GM12891 (cell line): ENCODE results near the gene EBF3.

Experiments used
- DNase-seq: peaks from one replicate; pipeline ENCODE4 v3.0.0; 2011; ENCODE audit warnings: low spot score; ENCODE audit not compliant: insufficient read length
- FAIRE-seq: peaks from 2 replicates; lab custom pipeline; 2011; peaks lifted over from hg19 to GRCh38; lab: Jason Lieb, UNC
- PAX5 ChIP-seq: IDR thresholded peaks from 2 replicates; pipeline ENCODE4 v1.6.1; 2011; ENCODE audit warnings: low read length, moderate library complexity, mild to moderate bottlenecking; ENCODE audit not compliant: insufficient read depth, severe bottlenecking
- POLR2A ChIP-seq: IDR thresholded peaks from 2 replicates; pipeline ENCODE4 v1.6.1; 2011; ENCODE audit warnings: low read depth, low read length, control low read depth
- POLR2AphosphoS5 ChIP-seq: IDR thresholded peaks from 2 replicates; pipeline ENCODE4 v1.6.1; 2011; ENCODE audit warnings: low read depth, low read length, control low read depth
- POU2F2 ChIP-seq: IDR thresholded peaks from 2 replicates; pipeline ENCODE4 v1.6.1; 2011; ENCODE audit warnings: low read depth, mild to moderate bottlenecking, control low read depth, low read length, moderate library complexity
- SPI1 ChIP-seq: IDR thresholded peaks from 2 replicates; pipeline ENCODE4 v1.6.1; 2011; ENCODE audit warnings: low read depth, low read length, control low read depth
- TAF1 ChIP-seq: IDR thresholded peaks from 2 replicates; pipeline ENCODE4 v1.6.1; 2011; ENCODE audit warnings: low read depth, low read length, control low read depth

Gene EBF3

GRCh38 chr10:129885526-129885925, 78.5 kb downstream of the EBF3 start:
- DNase-seq: no peak
- FAIRE-seq: no peak
- TF ChIP-seq POLR2A (no peak), SPI1 (no peak), POU2F2 (no peak), PAX5 (no peak)

DNA sequence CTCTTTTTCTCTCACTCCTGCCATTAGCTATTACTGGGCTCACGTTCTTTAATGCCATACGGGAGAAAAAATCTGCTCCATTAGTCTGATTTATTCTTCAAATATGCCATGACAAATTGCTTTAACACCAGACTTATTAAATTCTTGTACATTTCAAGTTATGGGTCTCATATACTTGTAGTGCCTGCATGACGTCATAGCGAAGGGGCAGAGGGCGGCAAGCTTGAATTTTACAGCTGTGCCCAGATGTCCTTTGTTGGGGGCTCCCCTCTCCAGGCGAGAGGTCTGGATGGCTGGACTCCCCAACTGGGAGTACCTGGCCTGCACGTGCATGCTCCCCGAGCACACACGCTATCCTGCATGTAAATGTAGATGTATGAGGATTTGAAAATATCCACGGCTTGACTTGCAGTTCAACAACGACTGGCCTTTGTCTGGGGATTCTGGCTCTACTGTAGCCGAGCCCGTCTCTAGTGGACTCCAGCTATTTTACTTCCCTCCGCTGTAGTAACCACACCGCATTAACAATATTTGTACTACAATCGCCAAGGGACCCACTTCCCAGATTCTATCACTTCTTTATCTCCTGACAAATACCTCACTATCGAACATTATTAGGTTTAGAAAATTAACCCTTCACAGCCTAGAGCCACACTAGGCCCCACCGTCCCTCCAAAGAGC, 79.5 kb downstream of the EBF3 start:
- DNase-seq (no peak), FAIRE-seq (no peak)
- no peak for TF ChIP-seq POLR2AphosphoS5
- no peak for TF ChIP-seq TAF1
- no peak for TF ChIP-seq SPI1
- no peak for TF ChIP-seq POU2F2

- no peak for FAIRE-seq
- no peak for TF ChIP-seq POLR2A
- TF ChIP-seq POLR2AphosphoS5: no peak
- TF ChIP-seq TAF1: no peak
- no peak for TF ChIP-seq POU2F2
- TF ChIP-seq SPI1: no peak
- no peak for TF ChIP-seq PAX5
- no peak for DNase-seq
Observed at GRCh38 chr10:129883626-129884397, 80.3 kb downstream of the EBF3 start.

- DNase-seq: no peak
- TF ChIP-seq POLR2AphosphoS5: no peak
- TF ChIP-seq SPI1: no peak
- no peak for TF ChIP-seq POU2F2
- TF ChIP-seq PAX5: no peak
- TF ChIP-seq TAF1: no peak
- TF ChIP-seq POLR2A: no peak
- no peak for FAIRE-seq
Observed at GRCh38 chr10:129883029-129883428, 81.0 kb downstream of the EBF3 start.

DNA sequence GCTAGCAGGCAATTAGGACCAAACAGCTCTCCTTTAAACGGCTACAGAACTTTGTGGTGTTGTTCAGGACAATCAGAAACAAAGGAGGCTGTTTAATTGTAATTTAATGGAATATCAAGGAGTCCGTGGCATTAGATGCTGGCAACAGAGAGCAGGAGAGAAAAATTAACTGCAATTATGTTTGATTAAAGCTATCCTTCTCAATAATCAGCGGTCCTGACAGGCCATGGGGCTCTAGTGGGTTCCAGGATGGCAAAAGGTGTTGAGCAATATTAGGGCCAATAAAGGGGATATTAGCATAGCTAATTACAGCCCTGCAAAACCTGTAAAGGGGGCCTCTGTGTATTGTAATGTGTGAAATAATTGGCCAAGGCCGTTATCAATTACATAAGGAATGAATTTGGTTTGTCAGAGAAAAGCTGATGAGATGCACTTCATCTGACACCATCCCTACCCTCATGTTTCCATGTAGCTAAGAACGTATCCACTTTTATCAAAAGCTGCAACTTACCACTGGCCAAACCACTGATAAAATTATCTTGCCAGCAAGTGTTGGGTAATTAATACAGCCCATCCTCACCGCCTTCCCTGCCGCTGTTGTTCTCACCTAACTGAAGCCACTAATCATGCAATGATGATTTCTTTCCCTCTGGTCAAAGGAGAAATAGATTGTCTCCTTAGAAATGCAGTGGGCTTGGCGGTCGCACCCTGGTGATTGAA, 81.6 kb downstream of the EBF3 start:
- FAIRE-seq: no peak
- TF ChIP-seq POLR2A (no peak), POU2F2 (no peak), TAF1 (no peak), POLR2AphosphoS5 (no peak), PAX5 (no peak), SPI1 (no peak)
- DNase-seq: no peak

- TF ChIP-seq POLR2AphosphoS5 (no peak), PAX5 (no peak), POLR2A (no peak), POU2F2 (no peak), TAF1 (no peak), SPI1 (no peak)
- no peak for FAIRE-seq
- no peak for DNase-seq
Observed at GRCh38 chr10:129881641-129882040, 82.4 kb downstream of the EBF3 start.

DNA sequence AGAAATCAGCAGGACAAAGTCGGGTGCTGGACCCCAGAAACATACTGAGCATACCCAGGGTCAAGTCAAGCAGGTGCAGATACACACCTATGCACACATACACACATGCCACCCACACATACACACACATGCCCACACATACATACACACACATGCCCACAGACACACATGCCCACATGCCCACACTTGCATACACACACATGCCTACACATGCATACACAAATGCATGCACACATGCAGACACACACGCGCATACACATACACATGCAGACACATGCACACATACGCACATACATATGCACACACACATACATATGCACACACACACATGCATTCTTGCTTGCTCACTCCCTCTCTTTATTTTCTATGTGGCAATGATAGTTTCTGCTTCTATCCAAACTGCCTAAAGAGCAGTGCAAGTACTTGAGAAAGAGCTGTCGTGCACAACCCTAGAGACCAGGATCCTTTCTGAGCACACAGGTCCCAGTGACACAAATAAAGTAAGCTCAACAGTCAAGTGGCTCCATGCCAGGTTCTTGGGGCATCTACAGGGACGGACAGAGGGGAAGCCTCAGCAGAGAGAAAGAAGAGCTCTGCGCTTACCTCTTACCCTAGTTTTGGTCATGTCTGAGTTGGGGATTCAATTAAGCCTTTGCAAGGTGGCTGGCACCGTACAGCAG, 83.7 kb downstream of the EBF3 start:
- TF ChIP-seq PAX5 (no peak), POU2F2 (no peak), TAF1 (no peak)
- no peak for DNase-seq
- FAIRE-seq: no peak

DNA sequence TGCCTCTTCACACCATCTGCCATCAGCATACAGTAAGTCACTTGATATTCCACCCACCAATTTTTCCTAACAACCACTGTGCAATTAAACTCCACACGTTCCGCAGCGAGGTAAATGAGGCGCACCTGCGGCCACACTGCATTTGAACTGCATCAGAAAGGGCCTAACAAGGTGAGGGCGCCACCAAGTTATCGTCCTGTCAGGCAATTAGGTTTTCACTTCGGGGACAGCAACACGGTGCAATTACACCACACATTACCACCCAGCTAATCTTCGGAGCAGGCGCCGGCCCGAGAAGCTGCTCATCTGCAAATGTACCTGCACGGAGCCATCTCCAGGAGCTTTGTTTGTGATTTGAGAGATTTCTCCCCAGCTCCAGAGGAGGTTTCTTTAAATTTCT, 84.4 kb downstream of the EBF3 start:
- DNase-seq: no peak
- TF ChIP-seq POLR2AphosphoS5 (no peak), SPI1 (no peak)
- FAIRE-seq: no peak

DNA sequence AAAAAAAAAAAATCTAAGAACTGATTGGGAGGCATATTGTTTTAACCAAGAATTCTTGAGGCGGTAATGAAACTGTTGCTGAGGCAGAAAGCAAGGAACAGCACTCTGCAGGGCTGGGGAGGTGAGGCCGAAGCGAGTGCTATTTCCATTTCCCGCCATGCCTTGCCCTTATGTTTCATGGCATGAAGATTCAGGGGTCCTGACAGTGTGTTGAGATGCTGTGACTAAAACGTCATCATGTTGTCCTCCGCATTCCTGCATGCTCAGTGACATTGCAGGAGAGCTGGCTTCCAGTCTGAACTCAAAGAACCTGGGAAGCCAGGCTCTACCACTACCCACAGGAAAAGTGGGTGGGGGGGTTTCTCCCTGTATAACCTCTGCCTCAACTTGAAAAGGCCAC, 85.2 kb downstream of the EBF3 start:
- FAIRE-seq (no peak), DNase-seq (no peak)
- TF ChIP-seq POU2F2 (no peak), TAF1 (no peak), PAX5 (no peak), POLR2AphosphoS5 (no peak), POLR2A (no peak), SPI1 (no peak)

DNA sequence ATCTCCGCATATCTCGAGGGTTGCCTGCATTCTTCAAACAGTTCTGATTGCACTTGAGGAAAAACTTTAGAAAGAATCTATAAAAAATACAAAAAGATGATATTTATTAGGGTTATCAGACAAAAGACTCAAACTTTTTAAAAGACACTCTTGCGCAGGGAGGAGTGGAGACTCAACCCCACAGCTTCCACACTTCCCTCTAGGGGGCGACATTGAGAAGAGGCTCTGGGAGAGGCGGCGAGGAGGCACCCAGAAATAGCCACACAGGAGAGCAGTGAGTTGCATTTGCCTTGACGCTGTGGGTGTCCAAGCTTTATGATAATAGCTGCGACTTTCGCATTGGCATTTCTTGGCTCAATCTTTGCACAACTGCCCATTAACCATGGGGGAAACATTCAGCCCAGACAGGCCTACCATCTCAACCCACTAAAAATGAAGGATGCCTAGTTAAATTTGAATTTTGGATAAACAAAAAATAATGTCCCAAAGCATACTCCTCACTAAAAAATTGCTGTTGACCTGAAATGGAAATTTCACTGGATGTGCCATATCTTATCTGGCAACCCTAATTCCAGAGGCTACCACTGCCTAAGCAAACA, 86.2 kb downstream of the EBF3 start:
- TF ChIP-seq SPI1: no peak
- no peak for TF ChIP-seq POU2F2
- TF ChIP-seq TAF1: no peak
- no peak for TF ChIP-seq POLR2AphosphoS5
- TF ChIP-seq PAX5: no peak
- no peak for TF ChIP-seq POLR2A
- FAIRE-seq (peak; percentile 71), DNase-seq (no peak)
